ENCODE measurements around the gene BID.

The BID gene

DNA sequence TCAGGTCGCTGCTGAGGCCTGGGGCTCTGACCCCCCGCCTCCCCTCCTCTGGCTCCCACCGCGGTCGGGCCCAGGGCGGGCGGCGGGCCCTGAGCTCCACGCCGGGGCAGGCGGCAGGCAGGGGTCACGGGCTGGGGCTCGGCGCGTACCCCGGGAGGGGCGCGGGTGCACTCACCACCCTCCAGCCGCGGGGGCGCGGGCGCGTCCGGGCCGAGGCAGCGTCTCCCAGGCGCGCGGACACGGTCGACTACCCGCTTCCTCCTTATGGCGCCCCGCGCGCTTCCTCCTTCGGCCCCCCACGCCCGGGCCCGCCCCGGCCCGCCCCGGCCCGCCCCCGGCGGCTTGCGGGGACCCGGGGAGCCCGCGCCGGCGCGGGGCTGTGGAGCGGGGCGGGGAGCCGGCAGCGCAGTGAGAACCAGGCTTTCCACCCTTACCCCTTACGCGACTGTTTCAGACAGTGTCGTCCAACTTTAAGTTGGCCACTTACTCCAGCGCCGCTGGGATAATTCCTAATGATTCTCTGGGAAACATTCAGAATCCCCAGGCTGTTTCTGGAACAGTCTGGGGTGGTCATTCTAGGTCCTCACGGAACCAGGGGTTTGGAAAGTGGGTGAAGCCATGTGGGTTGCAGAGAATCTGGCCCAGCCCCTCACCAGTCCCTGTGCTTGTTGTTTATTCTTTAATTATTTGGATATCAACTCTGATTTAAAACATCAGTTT is at the start of gene BID:
TSS of gene BID (minus strand) at position 264 of the 720 bp plus-strand sequence. CDS start 24,353 bp downstream, outside the sequence.
- H3K4me1 Mint-ChIP-seq (ENCODE audit: low read depth) = peaks cover 84% of the 10 kb centered on the region
- H3K27ac Mint-ChIP-seq = peak within 1 kb of the TSS; percentile 68
- H3K36me3 Mint-ChIP-seq (ENCODE audit: low read depth) = peaks cover 4% of the 10 kb centered on the region
- H3K9me3 Mint-ChIP-seq = no peaks in the 10 kb centered on the region
- H3K27me3 Mint-ChIP-seq = peaks cover 3% of the 10 kb centered on the region
- H3K4me3 Mint-ChIP-seq = peak within 1 kb of the TSS; percentile 81

DNA sequence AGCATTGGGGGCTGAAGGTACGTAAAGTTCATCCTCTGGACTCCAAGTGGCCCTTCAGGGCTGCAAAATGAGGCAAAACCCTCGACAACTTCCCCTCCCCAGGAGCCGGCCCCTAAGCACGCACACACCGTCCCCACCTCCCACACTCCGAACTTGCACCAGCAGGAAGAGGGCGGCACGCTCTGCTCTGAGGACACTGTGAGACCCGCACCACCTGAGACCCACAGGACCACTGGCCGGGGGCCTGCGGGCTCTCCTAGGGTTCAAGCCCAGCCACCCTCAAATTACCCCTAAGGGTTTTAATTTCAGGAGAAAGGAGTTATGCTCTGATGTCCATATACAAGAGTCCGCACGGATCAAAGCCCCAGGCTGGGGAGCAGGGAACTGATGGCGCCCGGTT is 49.7 kb upstream of the BID start:
- H3K4me1 Mint-ChIP-seq (ENCODE audit: low read depth) = no peaks in the 10 kb centered on the region
- no peaks in the 10 kb centered on the region for H3K27me3 Mint-ChIP-seq
- H3K36me3 Mint-ChIP-seq (ENCODE audit: low read depth) = peaks cover 30% of the 10 kb centered on the region
- no peak overlapping the region for H3K27ac Mint-ChIP-seq
- H3K9me3 Mint-ChIP-seq = no peaks in the 10 kb centered on the region
- H3K4me3 Mint-ChIP-seq = no peak overlapping the region

GRCh38 chr22:17823226-17823625 is 49.0 kb upstream of the BID start:
- Mint-ChIP-seq H3K27ac (no peak overlapping the region), H3K27me3 (no peaks in the 10 kb centered on the region), H3K9me3 (no peaks in the 10 kb centered on the region), H3K36me3 (ENCODE audit: low read depth) (peaks cover 29% of the 10 kb centered on the region), H3K4me1 (ENCODE audit: low read depth) (no peaks in the 10 kb centered on the region), H3K4me3 (no peak overlapping the region)

- no peaks in the 10 kb centered on the region for H3K9me3 Mint-ChIP-seq
- no peak overlapping the region for H3K27ac Mint-ChIP-seq
- H3K4me3 Mint-ChIP-seq = no peak overlapping the region
- peaks cover 19% of the 10 kb centered on the region for H3K36me3 Mint-ChIP-seq (ENCODE audit: low read depth)
- H3K4me1 Mint-ChIP-seq (ENCODE audit: low read depth) = no peaks in the 10 kb centered on the region
- no peaks in the 10 kb centered on the region for H3K27me3 Mint-ChIP-seq
Observed at GRCh38 chr22:17822087-17822486, 47.8 kb upstream of the BID start.

DNA sequence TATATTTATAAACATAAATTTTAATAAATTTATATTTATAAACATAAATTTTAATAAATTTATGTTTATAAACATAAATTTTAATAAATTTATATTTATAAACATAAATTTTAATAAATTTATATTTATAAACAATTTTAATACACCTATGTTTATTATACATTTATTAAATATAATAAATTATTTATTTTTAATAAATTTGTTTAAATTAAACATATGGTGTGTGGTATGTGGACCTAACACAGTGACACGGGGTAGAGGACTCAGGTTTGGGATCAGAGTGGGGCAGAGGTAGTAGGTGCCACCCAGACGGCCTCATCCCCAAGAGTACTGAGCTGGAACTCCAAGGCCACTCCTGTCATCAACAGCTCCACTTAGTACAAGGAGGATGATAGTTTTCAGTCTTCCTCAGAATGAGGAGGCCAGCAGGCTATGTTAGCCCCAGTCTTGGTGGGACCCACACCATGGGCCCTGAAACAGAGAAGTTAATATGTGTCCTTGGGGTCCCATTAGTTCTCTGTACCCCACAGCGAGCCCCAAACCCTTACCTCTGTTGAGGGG is 46.7 kb upstream of the BID start:
- H3K27me3 Mint-ChIP-seq = no peaks in the 10 kb centered on the region
- no peak overlapping the region for H3K27ac Mint-ChIP-seq
- no peak overlapping the region for H3K4me3 Mint-ChIP-seq
- H3K36me3 Mint-ChIP-seq (ENCODE audit: low read depth) = peaks cover 14% of the 10 kb centered on the region
- no peaks in the 10 kb centered on the region for H3K9me3 Mint-ChIP-seq
- H3K4me1 Mint-ChIP-seq (ENCODE audit: low read depth) = no peaks in the 10 kb centered on the region

- no peak overlapping the region for H3K4me3 Mint-ChIP-seq
- H3K27ac Mint-ChIP-seq = no peak overlapping the region
- no peaks in the 10 kb centered on the region for H3K9me3 Mint-ChIP-seq
- H3K4me1 Mint-ChIP-seq (ENCODE audit: low read depth) = peaks cover 11% of the 10 kb centered on the region
- peaks cover 8% of the 10 kb centered on the region for H3K36me3 Mint-ChIP-seq (ENCODE audit: low read depth)
- no peaks in the 10 kb centered on the region for H3K27me3 Mint-ChIP-seq
Observed at GRCh38 chr22:17818649-17819048, 44.4 kb upstream of the BID start.

DNA sequence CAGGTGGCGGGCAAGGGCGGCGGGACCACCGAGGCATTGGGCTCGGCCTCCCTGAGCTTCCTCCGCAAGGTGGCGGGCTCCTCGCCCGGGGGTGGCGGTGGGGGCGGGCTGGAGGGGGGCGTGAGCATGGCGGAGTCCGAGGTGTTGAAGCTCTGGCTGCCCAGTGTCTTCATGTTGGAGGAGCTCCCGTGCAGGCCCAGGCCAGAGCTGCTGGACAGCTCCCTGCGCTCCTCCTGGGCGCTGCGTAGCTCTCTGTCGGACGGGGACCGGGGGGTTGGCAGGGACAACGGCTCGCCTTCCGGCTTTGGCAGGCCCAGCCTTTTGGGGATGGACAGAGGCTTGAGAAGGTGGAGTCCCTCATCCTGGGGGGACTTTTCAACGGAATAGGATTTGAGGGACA is 43.9 kb upstream of the BID start:
- Mint-ChIP-seq H3K9me3 (no peaks in the 10 kb centered on the region), H3K27ac (no peak overlapping the region), H3K4me1 (ENCODE audit: low read depth) (peaks cover 11% of the 10 kb centered on the region), H3K4me3 (no peak overlapping the region), H3K27me3 (no peaks in the 10 kb centered on the region), H3K36me3 (ENCODE audit: low read depth) (peaks cover 8% of the 10 kb centered on the region)

DNA sequence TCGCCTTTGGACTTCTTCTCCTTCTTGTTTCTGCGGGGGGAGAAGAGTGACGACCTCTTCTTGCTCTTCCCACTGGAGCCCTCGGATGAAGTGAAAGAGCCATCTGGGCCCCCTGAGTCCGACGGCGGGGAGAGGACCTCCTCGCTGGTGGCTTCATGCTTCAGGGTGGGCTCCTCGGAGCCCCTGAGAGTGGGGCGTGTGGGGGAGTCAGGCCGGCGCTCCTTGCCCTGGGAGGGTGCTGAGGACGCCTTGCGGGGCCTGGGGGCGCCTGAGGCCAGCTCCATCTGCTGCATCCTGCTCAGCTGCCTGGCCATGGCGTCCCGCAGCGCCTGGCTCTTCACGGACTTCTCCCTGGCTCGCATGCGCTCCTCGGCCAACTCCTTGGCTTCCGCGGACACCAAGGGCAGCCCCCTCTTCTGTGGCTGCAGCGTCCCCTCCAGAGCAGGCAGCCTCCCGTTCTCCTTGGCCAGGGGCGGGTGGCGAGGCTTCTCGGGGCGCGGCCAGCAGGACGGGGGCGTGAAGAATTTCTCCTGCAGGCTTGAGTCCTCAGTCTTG is 43.3 kb upstream of the BID start:
- H3K4me1 Mint-ChIP-seq (ENCODE audit: low read depth) = peaks cover 11% of the 10 kb centered on the region
- H3K27ac Mint-ChIP-seq = no peak overlapping the region
- peaks cover 8% of the 10 kb centered on the region for H3K36me3 Mint-ChIP-seq (ENCODE audit: low read depth)
- H3K27me3 Mint-ChIP-seq = no peaks in the 10 kb centered on the region
- no peaks in the 10 kb centered on the region for H3K9me3 Mint-ChIP-seq
- no peak overlapping the region for H3K4me3 Mint-ChIP-seq

DNA sequence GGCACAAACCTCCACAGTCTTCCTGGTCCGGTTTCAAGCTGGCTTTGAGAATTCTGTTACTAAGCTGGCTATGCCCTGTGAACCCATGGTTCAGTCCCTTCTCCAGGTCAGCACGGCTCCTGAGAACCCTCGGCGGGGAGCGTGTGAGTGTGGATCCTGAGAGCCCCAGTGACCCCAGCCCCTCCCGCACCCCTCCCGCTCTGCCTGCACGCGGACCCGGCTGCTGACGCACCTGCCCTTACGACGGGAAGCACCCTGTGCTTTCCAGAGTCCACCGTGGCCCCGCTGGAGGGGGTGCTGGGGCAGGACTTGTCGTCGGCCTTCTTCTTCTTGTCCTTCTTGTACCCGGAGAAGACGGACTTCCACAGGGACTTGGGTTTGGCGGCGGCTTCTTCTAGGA is 42.8 kb upstream of the BID start:
- peaks cover 11% of the 10 kb centered on the region for H3K4me1 Mint-ChIP-seq (ENCODE audit: low read depth)
- no peaks in the 10 kb centered on the region for H3K27me3 Mint-ChIP-seq
- H3K9me3 Mint-ChIP-seq = no peaks in the 10 kb centered on the region
- peaks cover 11% of the 10 kb centered on the region for H3K36me3 Mint-ChIP-seq (ENCODE audit: low read depth)
- H3K27ac Mint-ChIP-seq = no peak overlapping the region
- H3K4me3 Mint-ChIP-seq = no peak overlapping the region

DNA sequence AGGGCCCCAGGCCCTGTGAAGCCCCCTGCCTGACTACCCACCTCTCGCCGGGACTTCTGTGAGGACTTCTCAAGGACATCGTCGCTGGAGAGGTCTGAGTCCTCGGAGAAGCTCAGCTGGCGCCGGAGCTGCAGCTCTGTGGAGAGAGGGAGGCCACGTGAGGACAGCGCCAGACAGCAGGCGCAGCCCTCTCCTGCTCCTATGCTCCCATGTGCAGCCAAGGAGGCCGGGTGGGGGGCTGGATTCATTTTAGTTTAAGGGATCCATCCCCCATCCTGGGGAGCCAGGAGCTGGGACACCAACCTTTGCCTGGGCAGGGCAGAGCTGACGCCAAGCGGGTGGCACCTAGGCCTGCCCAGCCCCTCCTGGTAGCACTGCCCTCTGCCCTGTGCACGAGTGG is 42.4 kb upstream of the BID start:
- no peaks in the 10 kb centered on the region for H3K9me3 Mint-ChIP-seq
- no peak overlapping the region for H3K4me3 Mint-ChIP-seq
- no peak overlapping the region for H3K27ac Mint-ChIP-seq
- H3K36me3 Mint-ChIP-seq (ENCODE audit: low read depth) = peaks cover 12% of the 10 kb centered on the region
- H3K4me1 Mint-ChIP-seq (ENCODE audit: low read depth) = peaks cover 11% of the 10 kb centered on the region
- no peaks in the 10 kb centered on the region for H3K27me3 Mint-ChIP-seq

DNA sequence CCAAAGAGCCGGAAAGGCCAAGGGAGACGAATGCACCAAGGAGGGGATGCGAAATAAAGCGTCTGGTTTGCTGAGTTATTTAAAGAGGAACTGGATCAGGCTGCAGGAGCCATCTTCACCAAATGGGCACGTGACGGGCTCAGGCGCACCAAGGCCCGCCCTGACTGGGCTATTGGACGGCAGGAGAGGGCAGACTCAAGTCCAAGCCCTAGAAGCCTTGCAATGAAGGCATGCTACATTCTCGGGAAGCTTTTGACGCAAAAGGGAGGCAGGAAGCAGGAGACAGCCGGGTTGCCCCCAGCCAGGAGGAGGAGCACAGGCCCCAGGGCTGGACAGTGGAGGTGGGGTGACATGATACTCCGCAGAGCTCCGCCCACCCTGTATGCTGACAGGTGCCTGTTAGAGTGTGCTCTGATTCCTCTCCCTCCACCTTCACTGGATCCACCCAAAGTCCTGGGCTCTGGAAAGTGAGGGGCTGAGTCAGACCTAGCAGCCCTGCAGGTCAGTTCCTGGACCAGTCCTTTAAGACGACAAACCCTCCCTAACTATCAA is 41.5 kb upstream of the BID start:
- Mint-ChIP-seq H3K9me3 (no peaks in the 10 kb centered on the region), H3K27ac (no peak overlapping the region), H3K4me1 (ENCODE audit: low read depth) (peaks cover 11% of the 10 kb centered on the region), H3K36me3 (ENCODE audit: low read depth) (peaks cover 19% of the 10 kb centered on the region), H3K4me3 (no peak overlapping the region), H3K27me3 (no peaks in the 10 kb centered on the region)

DNA sequence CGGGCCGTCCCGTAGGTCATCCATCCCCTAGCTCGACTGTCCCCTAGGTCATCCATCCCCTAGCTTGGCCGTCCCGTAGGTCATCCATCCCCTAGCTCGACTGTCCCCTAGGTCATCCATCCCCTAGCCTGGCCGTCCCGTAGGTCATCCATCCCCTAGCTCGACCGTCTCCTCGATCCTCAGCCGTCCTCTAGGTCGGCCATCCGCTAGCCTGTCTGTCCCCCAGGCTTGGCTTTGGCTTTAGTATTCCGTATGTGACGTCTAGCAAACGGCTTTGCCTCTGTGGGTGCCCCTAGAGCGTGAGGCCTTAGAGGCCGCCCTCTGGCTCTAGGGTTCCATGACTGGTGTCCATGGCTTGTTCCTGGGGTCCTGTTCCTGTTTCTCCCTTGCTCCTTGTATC is 40.6 kb upstream of the BID start:
- Mint-ChIP-seq H3K27ac (peak overlapping the region; percentile 9), H3K9me3 (no peaks in the 10 kb centered on the region), H3K4me1 (ENCODE audit: low read depth) (peaks cover 11% of the 10 kb centered on the region), H3K4me3 (no peak overlapping the region), H3K27me3 (no peaks in the 10 kb centered on the region), H3K36me3 (ENCODE audit: low read depth) (peaks cover 23% of the 10 kb centered on the region)

DNA sequence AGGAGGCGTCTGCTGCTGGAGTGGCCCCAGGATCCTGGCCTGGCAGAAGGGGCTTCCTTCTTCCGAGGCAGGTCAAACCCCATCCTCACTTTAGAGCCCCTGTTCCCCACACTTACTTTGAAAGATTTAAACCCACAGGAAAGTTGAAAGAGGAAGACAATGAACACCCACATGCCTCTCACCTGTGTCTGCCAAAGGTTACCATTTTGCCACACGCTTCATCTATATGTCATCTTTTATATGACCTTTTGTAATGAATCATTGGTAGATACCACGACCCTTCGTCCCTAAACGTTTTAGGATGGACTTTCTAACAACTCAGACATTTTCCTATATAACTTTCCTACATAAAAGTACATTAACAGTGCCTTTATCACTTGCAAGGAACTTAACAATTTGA is 39.8 kb upstream of the BID start:
- peaks cover 11% of the 10 kb centered on the region for H3K4me1 Mint-ChIP-seq (ENCODE audit: low read depth)
- H3K9me3 Mint-ChIP-seq = no peaks in the 10 kb centered on the region
- H3K36me3 Mint-ChIP-seq (ENCODE audit: low read depth) = peaks cover 20% of the 10 kb centered on the region
- H3K27ac Mint-ChIP-seq = no peak overlapping the region
- no peaks in the 10 kb centered on the region for H3K27me3 Mint-ChIP-seq
- H3K4me3 Mint-ChIP-seq = no peak overlapping the region

DNA sequence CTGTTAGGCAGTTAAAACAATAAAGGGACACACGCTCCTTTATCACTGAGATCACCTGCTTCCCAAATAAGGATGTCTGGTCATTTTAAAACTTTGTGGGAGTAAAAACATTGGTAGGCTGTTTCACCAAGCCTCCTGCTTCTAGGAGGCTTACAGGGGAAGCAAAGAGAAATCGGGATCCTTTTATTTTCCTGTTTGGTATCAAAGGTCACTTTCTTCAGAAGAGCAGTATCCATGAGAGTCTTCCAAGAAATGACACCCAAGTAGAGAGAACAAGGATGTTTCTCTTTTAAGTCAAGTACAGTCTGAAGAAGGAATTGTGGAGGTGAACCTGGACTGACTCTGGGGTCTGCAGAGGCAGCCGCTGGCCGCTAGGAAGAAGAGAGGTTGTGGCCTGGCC is 36.9 kb upstream of the BID start:
- Mint-ChIP-seq H3K9me3 (no peaks in the 10 kb centered on the region), H3K27me3 (no peaks in the 10 kb centered on the region), H3K4me1 (ENCODE audit: low read depth) (peaks cover 11% of the 10 kb centered on the region), H3K27ac (no peak overlapping the region), H3K36me3 (ENCODE audit: low read depth) (peaks cover 29% of the 10 kb centered on the region), H3K4me3 (no peak overlapping the region)

- Mint-ChIP-seq H3K9me3 (no peaks in the 10 kb centered on the region), H3K27ac (no peak overlapping the region), H3K27me3 (no peaks in the 10 kb centered on the region), H3K36me3 (ENCODE audit: low read depth) (peaks cover 33% of the 10 kb centered on the region), H3K4me1 (ENCODE audit: low read depth) (peaks cover 11% of the 10 kb centered on the region), H3K4me3 (no peak overlapping the region)
Observed at GRCh38 chr22:17810570-17811116, 36.4 kb upstream of the BID start.
